ENCODE measurements around the gene HPF1. TPM values are rescaled to one million over a fixed set of nuclear protein-coding genes. Genes with fewer than 3 reads are reported as not detected.

The HPF1 gene
- total and polyA plus RNA-seq, 2 of the 13 experiments (the other 11 are each of a cell fraction or from before 2014, with no cell fraction given): 5.1 to 14.8 TPM

GRCh38 chr4:169757575-169758184, at the start of gene HPF1 (continued):
- TF ChIP-seq, protein P1, sequence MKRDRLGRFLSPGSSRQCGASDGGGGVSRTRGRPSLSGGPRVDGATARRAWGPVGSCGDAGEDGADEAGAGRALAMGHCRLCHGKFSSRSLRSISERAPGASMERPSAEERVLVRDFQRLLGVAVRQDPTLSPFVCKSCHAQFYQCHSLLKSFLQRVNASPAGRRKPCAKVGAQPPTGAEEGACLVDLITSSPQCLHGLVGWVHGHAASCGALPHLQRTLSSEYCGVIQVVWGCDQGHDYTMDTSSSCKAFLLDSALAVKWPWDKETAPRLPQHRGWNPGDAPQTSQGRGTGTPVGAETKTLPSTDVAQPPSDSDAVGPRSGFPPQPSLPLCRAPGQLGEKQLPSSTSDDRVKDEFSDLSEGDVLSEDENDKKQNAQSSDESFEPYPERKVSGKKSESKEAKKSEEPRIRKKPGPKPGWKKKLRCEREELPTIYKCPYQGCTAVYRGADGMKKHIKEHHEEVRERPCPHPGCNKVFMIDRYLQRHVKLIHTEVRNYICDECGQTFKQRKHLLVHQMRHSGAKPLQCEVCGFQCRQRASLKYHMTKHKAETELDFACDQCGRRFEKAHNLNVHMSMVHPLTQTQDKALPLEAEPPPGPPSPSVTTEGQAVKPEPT (CRISPR knock-in tag; IDR thresholded peaks at IDR 0.05; ENCODE audit: low read depth): 0 out of 2 replicates have a peak, but pooled peaks have one; percentile 68
- no peak for TF ChIP-seq NFE2 (CRISPR knock-in tag; IDR thresholded peaks at IDR 0.05)
- peak; percentile 42; the same call in 1 of the 2 replicates for TF ChIP-seq MAFF (IDR thresholded peaks at IDR 0.05; ENCODE audit: low read depth, low read length)
- TF ChIP-seq XRCC5 (optimal IDR thresholded peaks at IDR 0.05; ENCODE audit: low read length): peak; percentile 58
- TF ChIP-seq SIX4 (CRISPR knock-in tag; IDR thresholded peaks at IDR 0.05): no peak
- peak; percentile 37; the same call in 1 of the 2 replicates for TF ChIP-seq ZNF777 (CRISPR knock-in tag; IDR thresholded peaks at IDR 0.05)
- TF ChIP-seq, protein P2, sequence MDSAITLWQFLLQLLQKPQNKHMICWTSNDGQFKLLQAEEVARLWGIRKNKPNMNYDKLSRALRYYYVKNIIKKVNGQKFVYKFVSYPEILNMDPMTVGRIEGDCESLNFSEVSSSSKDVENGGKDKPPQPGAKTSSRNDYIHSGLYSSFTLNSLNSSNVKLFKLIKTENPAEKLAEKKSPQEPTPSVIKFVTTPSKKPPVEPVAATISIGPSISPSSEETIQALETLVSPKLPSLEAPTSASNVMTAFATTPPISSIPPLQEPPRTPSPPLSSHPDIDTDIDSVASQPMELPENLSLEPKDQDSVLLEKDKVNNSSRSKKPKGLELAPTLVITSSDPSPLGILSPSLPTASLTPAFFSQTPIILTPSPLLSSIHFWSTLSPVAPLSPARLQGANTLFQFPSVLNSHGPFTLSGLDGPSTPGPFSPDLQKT (CRISPR knock-in tag; IDR thresholded peaks at IDR 0.05; ENCODE audit: borderline replicate concordance): no peak
- TF ChIP-seq SP2 (CRISPR knock-in tag; IDR thresholded peaks at IDR 0.05): 0 out of 2 replicates have a peak, but pooled peaks have one; percentile 13
- no peak for TF ChIP-seq MED8 (CRISPR knock-in tag; IDR thresholded peaks at IDR 0.05; ENCODE audit: insufficient replicate concordance)
- TF ChIP-seq ATF1 (CRISPR knock-in tag; IDR thresholded peaks at IDR 0.05): no peak
- TF ChIP-seq TBP (CRISPR knock-in tag; IDR thresholded peaks at IDR 0.05): no peak
- peak; percentile 44; the same call in 1 of the 2 replicates for TF ChIP-seq MXD4 (CRISPR knock-in tag; IDR thresholded peaks at IDR 0.05)
- no peak for TF ChIP-seq ZC3H4 (CRISPR knock-in tag; IDR thresholded peaks at IDR 0.05; ENCODE audit: borderline replicate concordance)
- TF ChIP-seq ZNF614 (CRISPR knock-in tag; IDR thresholded peaks at IDR 0.05; ENCODE audit: borderline replicate concordance): peak; percentile 42; the same call in 1 of the 2 replicates
- TF ChIP-seq RBM39 (IDR thresholded peaks at IDR 0.05; ENCODE audit: low read depth, low read length, poor library complexity, severe bottlenecking): peak; percentile 79
- TF ChIP-seq TMF1 (CRISPR knock-in tag; IDR thresholded peaks at IDR 0.05; ENCODE audit: low read depth): no peak
- TF ChIP-seq ZBTB21 (CRISPR knock-in tag; IDR thresholded peaks at IDR 0.05): no peak
- no peak for TF ChIP-seq ZNF850 (CRISPR knock-in tag; conservative IDR thresholded peaks at IDR 0.05)
- peak; percentile 39 to 43; a peak in 2 of 4 replicates for TF ChIP-seq MAFK (conservative IDR thresholded peaks at IDR 0.05 in 1 of 2, IDR thresholded peaks at IDR 0.05 in 1 of 2; ENCODE audit: low read length in 2 of 2)
- TF ChIP-seq ZMYM4 (CRISPR knock-in tag; IDR thresholded peaks at IDR 0.05): peak; percentile 92
- TF ChIP-seq KMT2B (CRISPR knock-in tag; IDR thresholded peaks at IDR 0.05): peak; percentile 95
- TF ChIP-seq PCBP1 (IDR thresholded peaks at IDR 0.05; ENCODE audit: borderline replicate concordance, low read depth, low read length): 0 out of 2 replicates have a peak, but pooled peaks have one; percentile 73
- TF ChIP-seq NCOR1 (IDR thresholded peaks at IDR 0.05; ENCODE audit: borderline replicate concordance, low read length): no peak
- no peak; the same call in 1 of the 2 replicates for TF ChIP-seq FOXJ3 (CRISPR knock-in tag; IDR thresholded peaks at IDR 0.05; ENCODE audit: borderline replicate concordance)
- TF ChIP-seq, protein P3, sequence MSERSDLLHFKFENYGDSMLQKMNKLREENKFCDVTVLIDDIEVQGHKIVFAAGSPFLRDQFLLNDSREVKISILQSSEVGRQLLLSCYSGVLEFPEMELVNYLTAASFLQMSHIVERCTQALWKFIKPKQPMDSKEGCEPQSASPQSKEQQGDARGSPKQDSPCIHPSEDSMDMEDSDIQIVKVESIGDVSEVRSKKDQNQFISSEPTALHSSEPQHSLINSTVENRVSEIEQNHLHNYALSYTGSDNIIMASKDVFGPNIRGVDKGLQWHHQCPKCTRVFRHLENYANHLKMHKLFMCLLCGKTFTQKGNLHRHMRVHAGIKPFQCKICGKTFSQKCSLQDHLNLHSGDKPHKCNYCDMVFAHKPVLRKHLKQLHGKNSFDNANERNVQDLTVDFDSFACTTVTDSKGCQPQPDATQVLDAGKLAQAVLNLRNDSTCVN (CRISPR knock-in tag; IDR thresholded peaks at IDR 0.05; ENCODE audit: borderline replicate concordance): peak; percentile 68; the same call in 1 of the 2 replicates
- TF ChIP-seq SKI (IDR thresholded peaks at IDR 0.05; ENCODE audit: partially characterized antibody): no peak
- TF ChIP-seq IRF2 (CRISPR knock-in tag; IDR thresholded peaks at IDR 0.05): peak; percentile 44; the same call in 1 of the 2 replicates

All from HepG2 (cell line).